Epithelial cell of esophagus (primary cell): ENCODE measurements around the gene INAVA.

Source experiments
- DNase-seq: peaks from one replicate; pipeline ENCODE4 v3.0.0; 2010; ENCODE audit warnings: low read depth
- H3K4me3 ChIP-seq: 2 replicates; pipeline ENCODE4 v1.5.1; 2011; ENCODE audit warnings: mild to moderate bottlenecking, low read length, control low read depth
- CTCF ChIP-seq: IDR thresholded peaks from 2 replicates; pipeline ENCODE4 v1.5.1; 2011; ENCODE audit warnings: low read depth, mild to moderate bottlenecking, low read length, control low read depth, inconsistent platforms; ENCODE audit not compliant: insufficient read depth; ENCODE audit errors: missing control alignments

Gene INAVA

DNA sequence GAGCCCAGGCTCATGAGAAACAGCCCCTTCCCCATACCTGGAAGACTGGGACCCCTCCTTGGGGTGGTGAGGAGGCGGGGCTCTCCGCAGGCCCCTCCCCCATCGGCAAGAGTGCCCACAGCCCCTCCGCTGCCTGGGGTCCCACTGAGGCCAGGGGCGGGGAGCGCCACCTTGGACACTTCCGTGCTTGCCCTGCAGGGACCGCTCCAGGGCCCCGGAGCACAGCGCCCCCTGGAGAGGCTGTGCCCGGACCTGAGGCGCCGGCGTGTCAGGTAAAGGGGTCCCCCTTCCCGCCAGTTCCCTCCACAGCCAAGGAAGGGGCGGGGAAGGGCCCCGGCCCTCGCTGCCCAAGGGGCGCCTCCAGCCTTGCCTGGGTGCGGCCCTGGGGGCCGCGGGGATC lies 21.5 kb downstream of the INAVA start:
- no peak for DNase-seq
- no peak overlapping the region for H3K4me3 ChIP-seq
- peak; percentile 29 for TF ChIP-seq CTCF

DNA sequence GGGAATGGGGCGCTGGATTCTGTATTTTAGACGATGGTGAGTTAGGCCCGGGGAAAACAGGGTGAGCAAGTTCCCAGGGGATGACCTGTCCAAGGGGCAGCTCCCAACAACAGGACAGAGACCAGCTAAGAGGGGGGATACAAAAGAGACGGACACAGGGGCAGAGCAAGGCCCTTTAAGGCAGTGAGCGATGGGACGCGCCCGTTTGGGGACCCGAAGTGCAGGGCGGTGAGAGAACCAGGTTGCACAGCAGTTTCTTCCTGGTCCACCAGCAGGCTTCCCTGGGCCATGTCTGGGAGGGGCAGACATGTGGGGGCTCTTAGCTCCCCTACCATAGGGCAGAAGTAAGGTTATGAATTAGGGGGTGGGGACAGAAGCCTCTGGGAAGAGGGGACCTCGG lies 22.0 kb downstream of the INAVA start:
- no peak for TF ChIP-seq CTCF
- DNase-seq: no peak
- H3K4me3 ChIP-seq: no peak overlapping the region

- peak; percentile 96 for DNase-seq
Measured at GRCh38 chr1:200917291-200917817, 22.7 kb downstream of the INAVA start.

GRCh38 chr1:200918006-200918405 lies 23.3 kb downstream of the INAVA start:
- H3K4me3 ChIP-seq: no peak overlapping the region
- no peak for TF ChIP-seq CTCF
- no peak for DNase-seq

More at GRCh38 chr1:200917291-200917817, 22.7 kb downstream of the INAVA start:
- no peak for TF ChIP-seq CTCF
- H3K4me3 ChIP-seq: no peak overlapping the region

GRCh38 chr1:200919386-200919785 lies 24.7 kb downstream of the INAVA start:
- no peak for TF ChIP-seq CTCF
- no peak overlapping the region for H3K4me3 ChIP-seq
- no peak for DNase-seq

- no peak overlapping the region for H3K4me3 ChIP-seq
- no peak for DNase-seq
- TF ChIP-seq CTCF: no peak
Measured at GRCh38 chr1:200921571-200922110, 26.9 kb downstream of the INAVA start.

DNA sequence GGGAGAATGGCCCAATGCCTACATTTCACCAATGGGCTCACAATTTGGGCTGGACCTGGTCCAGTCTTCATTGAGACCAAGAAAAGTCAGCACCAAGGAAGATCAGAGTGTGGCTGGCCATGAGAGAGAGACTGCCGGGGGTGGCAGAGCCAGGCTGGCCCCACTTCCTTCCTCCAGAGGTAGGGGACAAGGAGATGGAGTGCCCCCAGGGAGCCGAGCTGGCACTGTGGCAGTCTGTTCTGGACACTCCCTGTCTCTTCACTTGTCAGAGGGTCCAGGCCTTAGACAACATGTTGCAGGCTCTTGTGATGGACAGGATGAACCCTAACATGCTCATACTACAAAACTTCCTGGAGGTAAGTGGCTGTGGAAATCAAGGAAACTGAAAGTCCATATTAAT lies 27.7 kb downstream of the INAVA start:
- no peak for TF ChIP-seq CTCF
- no peak for DNase-seq
- H3K4me3 ChIP-seq: no peak overlapping the region
